Measurements from ENCODE around the gene CHODL.

DNA sequence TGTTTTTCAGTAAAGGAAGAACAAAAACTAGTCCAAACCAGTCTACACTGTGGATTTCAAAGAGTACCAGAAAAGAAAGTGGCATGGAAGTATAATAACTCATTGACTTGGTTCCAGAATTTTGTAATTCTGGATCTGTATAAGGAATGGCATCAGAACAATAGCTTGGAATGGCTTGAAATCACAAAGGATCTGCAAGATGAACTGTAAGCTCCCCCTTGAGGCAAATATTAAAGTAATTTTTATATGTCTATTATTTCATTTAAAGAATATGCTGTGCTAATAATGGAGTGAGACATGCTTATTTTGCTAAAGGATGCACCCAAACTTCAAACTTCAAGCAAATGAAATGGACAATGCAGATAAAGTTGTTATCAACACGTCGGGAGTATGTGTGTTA is 21.3 kb downstream of the CHODL start:
- TF ChIP-seq POLR2A (IDR thresholded peaks at IDR 0.05) = no peak
- TF ChIP-seq, protein P1, sequence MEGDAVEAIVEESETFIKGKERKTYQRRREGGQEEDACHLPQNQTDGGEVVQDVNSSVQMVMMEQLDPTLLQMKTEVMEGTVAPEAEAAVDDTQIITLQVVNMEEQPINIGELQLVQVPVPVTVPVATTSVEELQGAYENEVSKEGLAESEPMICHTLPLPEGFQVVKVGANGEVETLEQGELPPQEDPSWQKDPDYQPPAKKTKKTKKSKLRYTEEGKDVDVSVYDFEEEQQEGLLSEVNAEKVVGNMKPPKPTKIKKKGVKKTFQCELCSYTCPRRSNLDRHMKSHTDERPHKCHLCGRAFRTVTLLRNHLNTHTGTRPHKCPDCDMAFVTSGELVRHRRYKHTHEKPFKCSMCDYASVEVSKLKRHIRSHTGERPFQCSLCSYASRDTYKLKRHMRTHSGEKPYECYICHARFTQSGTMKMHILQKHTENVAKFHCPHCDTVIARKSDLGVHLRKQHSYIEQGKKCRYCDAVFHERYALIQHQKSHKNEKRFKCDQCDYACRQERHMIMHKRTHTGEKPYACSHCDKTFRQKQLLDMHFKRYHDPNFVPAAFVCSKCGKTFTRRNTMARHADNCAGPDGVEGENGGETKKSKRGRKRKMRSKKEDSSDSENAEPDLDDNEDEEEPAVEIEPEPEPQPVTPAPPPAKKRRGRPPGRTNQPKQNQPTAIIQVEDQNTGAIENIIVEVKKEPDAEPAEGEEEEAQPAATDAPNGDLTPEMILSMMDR (IDR thresholded peaks at IDR 0.05) = no peak
